Measurements from ENCODE around the gene OR6P1.

OR6P1 gene, protein sequence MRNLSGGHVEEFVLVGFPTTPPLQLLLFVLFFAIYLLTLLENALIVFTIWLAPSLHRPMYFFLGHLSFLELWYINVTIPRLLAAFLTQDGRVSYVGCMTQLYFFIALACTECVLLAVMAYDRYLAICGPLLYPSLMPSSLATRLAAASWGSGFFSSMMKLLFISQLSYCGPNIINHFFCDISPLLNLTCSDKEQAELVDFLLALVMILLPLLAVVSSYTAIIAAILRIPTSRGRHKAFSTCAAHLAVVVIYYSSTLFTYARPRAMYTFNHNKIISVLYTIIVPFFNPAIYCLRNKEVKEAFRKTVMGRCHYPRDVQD

DNA sequence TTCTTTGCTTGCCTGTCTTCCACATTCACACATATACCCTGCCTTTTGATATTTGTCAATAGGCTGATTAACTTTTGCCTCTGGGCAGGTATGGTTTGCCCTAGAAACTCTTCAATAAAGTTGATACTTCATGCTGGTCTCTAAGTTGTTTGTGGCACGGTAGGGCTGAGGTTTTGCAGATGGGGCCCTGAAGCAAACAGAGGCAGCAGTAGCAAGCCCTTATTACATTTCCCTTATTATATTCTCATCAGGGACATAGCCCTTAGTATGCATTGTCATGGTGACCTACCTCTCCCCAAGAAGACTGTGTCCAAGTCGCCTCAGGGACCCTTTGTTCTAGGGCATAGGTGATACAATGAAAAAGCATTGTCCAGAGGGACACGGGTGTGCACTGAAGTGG is at the start of gene OR6P1:
Gene OR6P1, minus strand, starts transcription at position 101 of the 400 bp plus-strand sequence. CDS start 6,976 bp downstream, outside the sequence.
- no peak for DNase-seq (ENCODE audit: low spot score)

DNA sequence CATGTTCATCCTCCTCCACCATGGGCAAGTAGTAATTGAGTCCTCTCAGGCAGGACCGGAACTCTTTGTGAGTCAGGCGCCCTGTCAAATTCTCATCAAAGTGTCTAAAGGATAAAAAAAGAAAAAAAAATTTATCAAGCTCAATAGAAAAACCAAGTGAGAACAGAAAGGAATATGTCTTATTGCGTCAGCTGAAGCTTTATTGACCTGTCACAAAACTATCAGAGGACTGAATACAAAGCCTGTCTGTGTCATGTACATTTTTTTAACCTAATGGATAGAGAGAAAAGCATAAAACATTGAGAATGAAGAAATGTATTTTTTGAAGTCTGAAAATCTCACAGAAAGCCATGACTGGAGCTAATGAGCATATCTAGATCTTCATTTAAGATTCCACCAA is 43.4 kb upstream of the OR6P1 start:
- DNase-seq (ENCODE audit: low spot score): no peak

DNA sequence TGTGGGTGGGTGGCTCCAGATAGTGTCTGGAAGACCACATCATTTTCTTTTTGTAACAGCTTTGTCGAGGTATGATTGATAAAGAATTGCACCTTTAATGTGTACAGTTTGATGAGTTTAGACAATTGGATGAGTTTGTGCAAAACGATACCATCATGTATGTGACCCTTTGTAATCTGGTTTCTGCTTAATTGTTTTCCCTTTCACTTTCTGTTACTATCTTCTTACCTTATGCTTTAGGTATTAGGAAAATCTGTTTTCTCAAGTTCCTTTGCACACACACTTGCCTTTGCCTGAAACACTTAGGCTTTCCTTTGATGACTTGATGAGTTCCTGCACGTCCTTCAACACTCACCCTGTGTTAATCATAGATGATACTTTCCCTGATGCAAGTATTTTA is 41.5 kb upstream of the OR6P1 start:
- DNase-seq (ENCODE audit: low spot score): no peak

DNA sequence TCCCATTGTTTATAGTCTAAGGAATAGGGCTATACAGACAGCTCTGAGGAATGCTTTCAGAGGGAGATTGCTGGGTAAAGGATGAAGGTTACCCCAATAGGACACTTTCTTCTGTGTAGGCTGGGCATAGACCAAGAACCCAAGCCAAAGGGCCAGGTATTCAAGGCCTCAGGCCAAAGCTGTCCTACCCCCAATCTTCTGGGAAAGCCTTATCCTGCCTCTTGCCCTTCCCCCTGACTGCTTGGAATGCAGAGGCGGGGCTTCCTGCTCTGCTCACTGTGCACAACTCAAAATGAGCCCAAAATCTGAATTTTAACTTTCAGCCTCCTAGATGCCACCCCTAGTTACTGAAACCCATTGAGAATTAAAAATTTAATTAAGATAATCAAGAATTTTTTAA is 36.9 kb upstream of the OR6P1 start:
- DNase-seq (ENCODE audit: low spot score): no peak

DNA sequence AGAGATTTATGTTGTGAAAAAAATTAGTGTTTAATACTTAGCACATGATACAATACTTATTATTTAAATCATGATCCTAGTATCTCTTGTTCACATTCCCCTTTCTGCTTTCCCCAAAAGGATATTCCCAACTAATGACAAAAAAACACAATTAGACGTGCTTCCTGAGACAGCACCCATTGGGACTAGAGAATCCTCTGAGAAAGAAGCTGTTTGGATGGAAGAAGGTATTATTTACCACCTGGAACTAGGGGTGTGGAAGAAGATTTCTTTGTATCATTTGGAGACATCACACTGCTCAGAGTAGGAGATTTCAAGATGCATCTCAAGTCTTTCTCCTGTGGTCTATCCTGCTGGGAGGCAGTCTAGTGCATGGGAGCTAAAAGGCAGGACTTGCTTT is 34.6 kb upstream of the OR6P1 start, which contains the start of gene OR10Z1:
Gene OR10Z1, plus strand, starts transcription at position 301 of the 400 bp plus-strand sequence. CDS start 1,171 bp downstream, outside the sequence.
- DNase-seq (ENCODE audit: low spot score): no peak

DNA sequence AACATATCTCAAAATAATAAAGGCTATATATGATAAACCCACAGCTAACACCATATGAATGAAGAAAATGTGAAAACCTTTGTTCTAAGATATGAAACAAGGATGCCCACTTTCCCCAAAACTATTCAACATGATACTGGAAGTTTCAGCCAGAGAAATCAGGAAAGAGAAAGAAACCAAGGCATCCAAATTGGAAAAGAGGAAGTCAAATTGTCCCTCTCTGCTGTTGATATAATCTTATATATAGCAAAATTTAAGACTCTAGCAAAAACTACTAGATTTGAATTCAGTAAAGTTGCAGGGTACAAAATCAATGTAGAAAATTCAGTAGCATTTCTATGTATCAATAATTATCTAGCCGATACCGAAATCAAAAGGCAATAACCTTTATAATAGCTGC is 30.4 kb upstream of the OR6P1 start:
- no peak for DNase-seq (ENCODE audit: low spot score)

DNA sequence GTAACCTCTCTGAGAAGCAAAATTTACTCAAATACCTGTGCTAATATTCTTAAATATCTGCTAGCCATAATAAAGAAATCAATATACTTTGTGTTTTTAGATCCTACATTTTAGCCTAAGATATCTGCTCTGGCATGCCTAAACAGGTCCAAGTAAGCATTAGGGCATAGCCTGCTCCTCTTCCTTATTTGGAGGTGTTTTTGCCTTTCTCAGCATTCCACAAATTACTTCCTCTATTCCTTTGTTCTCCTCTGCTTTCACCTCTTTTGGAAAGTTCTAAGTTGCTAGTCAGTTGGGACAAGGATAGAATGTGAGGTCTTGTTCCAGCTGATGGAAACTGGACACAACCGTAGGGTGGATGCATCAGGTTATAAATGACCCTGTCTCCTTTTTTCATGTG is 16.6 kb upstream of the OR6P1 start:
- no peak for DNase-seq (ENCODE audit: low spot score)

DNA sequence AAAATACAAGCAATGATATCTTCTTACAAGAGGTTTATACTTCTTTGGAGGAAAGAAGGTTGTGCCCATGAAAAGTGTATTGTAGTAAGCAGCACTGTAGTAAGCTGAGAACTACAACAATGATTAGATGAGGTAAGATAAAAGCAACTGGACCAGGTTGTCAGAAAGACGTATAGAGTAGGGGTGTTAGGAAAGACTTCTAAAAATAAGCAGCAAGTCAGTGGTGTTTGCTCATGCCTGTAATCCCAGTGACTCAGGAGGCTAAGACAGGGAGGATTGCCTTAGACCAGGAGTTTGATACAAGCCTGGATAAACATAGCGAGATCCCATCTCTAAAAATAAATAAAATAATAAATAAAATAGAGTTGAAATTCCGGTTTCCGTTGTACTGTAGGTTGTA is 13.6 kb upstream of the OR6P1 start:
- DNase-seq (ENCODE audit: low spot score): no peak

DNA sequence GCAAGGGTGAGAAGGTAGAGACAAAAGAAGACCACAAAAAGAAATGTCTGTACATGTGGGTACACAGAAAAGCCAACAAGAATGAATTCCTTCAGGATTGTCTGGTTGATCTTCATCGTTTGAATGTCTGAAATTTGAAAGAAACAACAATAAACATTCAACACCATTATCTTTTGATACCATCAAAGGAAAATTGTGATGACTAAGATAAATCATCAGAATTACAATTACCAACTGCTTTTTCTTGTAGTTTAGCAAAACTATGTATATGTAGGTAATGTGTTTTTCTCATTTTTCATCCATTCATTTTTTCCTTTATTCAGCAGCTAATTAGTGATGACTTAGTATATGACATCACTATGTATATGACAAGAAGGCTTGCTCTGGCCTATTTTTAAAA is 9.4 kb upstream of the OR6P1 start, which contains the start of gene OR10X1:
Gene OR10X1, minus strand, starts transcription at position 167 of the 400 bp plus-strand sequence. Its CDS starts 0 bp downstream, at position 167.
- no peak for DNase-seq (ENCODE audit: low spot score)

DNA sequence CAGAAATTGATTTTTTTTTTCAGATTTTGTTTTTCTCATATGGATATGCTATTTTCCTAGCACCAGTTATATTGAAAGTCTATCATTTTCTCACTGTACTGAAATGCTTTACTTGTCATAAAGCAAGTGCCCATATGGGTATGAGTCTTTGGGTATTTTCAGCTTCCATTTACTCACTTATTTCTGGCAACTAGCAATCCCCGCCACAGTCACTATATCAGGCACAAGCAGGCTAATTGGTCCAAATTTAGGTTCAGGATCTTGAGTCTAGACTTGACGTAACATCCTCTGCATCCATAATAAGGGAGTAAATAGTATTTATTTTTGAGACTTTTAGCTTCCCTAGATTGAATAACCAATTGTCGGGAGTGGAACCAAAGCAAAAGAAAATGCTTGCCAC is 7.2 kb upstream of the OR6P1 start:
- DNase-seq (ENCODE audit: low spot score): no peak

DNA sequence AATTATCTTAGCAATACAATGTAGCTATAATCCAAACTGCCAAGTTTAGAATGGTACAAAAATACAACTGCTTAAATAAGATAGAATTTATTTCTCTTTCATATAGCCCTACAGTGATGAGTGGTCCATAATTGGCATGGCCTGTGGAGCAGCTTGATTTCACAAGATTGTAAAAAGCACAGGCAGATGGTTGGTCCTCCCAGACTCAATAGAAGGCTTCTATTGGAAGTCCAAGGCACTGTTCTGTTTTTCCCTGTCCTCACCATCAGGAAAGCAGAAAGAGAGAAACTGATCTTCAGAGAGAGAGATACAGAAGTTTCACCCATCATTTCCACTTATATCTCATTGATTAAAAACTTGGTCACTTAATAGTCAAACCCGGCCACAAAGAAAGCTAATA is 1.8 kb upstream of the OR6P1 start:
- no peak for DNase-seq (ENCODE audit: low spot score)

DNA sequence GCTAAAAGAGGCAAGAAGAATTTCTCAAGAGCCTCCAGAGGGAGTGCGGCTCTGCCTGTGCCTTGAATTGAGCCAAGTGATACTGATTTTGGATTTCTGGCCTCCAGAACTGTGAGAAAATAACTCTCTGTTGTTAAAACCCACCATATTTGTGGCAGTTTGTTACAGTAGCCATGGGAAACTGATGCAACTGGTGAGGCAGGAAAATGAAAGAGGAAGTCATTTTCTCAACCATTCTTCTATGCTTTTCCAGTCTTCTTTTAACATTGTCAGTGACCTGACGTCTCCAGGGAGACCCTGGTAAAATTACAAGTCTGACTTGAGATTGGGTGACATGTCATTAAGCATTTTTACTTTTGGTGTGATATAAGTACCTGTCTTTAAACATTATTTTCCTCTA is 5.8 kb downstream of the OR6P1 start:
- DNase-seq (ENCODE audit: low spot score): no peak

DNA sequence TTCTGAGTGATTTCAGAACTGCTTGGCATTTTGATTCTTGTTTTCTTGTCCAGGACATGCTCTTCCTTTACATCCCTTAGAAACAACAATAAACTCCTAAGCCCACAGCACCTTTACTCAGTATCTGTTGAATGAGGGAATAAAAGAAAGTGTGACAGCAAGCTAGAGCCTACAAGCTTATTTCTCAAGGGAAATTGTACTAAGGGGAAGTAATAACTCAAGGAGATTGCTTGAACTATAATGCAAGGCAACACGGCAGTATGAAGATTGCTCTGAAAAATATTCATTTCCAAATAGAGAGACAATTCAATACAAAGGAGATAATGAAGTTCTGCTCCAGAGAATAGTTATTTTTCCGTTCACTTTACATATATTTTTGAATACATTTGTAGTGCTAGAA is 6.5 kb downstream of the OR6P1 start:
- no peak for DNase-seq (ENCODE audit: low spot score)

DNA sequence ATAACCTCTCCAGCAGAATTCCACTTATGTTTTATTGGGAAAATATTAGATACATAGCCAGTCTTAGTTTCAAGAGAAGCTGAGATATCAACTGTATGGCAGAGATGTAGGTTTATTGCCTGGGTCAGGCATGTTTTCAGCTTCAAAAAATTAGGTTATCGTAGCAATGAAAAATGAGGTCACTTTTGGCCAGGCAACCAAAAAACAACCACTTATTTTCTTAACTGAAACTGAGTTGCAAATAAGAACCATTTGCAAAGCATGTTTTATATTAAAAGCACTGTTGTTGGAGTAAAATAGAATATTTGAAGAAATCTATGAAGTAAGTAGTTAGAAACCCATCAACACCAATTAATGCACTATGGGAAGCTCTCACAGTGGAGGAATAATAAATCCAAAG is 10.7 kb downstream of the OR6P1 start:
- DNase-seq (ENCODE audit: low spot score): no peak

DNA sequence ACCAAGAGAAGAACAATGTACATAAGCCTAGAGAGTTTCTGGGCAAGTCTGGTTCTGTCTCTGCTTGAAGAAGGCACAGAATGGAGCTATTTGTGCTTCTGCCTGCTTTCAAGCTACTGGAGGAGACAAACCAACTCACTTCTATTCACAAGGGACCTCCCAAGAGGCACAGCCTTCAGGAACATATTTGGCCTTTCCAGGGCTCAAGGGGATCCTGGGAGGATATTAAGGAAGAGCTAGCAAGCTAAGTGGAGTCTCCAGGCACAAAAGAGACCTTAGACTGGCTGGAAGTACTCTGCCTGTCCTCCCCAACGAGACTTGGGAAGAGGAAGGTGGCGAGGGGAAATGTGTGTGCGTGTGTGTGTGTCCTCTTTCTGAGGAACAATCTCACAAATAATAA is 16.0 kb downstream of the OR6P1 start, which contains the start of gene OR6Y1:
Gene OR6Y1, minus strand, starts transcription at position 54 of the 400 bp plus-strand sequence. CDS start 6,300 bp downstream, outside the sequence.
- no peak for DNase-seq (ENCODE audit: low spot score)

DNA sequence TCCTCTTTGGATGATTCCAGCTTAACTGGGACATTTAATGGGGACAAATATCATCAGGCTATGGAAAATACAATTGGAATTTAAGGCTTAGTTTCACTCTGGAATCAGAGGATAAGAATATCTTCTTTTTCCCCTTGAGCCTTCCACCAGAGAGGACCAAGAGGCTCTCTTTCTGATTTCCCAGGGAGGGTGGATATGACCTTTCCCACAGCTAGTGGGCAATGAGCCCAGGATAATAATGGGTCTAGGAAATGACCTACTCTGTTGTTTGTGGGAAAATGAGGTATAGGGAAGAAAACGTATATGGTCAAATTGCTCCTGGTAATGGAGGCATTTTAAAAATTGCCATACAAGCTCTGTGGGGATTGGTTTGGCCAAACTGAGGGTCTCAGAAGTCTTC is 18.1 kb downstream of the OR6P1 start:
- DNase-seq (ENCODE audit: low spot score): no peak

DNA sequence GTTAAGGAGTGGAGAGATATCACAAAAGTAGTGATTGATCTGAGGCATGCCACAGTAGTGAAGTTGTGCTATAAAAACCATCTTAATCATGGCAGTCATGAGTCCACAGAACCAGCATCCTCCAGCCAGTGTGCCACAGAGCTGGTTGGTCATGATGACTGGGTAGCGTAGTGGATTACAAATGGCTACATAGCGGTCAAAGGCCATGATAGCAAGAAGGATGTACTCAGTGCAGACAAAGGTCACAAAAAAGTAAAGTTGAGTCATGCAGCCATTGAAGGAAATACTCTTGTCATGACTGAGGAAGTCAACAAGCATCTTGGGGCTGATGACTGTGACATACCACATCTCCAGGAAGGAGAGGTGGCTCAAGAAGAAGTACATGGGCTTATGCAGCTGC is 22.8 kb downstream of the OR6P1 start:
- no peak for DNase-seq (ENCODE audit: low spot score)

DNA sequence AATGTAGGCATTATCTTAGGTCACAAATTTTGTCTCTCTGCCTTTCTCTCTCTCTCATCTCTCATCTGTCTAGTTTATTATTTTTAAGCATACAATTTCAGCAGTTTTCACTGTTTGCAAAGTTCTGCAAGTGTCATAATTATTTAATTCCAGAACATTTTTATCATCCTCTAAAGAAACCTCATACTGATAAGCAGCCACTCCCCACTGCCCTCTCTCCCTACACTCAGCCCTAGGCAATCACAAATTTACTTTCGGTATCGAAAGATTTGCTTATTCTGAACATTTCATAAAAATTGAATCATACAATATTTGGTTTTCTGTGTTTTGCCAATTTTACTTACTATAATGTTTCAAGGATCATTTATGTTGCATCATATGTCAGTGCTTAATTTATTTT is 32.8 kb downstream of the OR6P1 start:
- DNase-seq (ENCODE audit: low spot score): no peak

DNA sequence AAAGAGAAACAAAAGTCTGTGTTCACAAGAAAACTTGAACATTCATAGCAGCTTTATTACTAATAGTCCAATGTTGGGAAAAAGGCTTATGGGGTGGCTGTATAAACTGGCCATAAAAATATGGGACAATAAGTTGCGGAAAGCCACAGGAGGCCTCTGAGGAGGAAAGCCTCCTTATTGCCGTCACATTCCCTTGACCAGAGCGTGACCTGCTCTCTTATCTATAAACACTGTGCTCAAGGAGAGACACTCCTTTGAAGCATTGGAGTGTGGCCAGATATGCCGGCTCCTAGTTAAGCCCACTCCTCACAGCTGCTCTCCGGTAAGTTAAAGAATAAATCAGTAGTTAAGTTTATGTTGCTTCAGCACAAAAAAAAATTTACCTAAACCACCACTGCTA is 35.9 kb downstream of the OR6P1 start:
- no peak for DNase-seq (ENCODE audit: low spot score)

DNA sequence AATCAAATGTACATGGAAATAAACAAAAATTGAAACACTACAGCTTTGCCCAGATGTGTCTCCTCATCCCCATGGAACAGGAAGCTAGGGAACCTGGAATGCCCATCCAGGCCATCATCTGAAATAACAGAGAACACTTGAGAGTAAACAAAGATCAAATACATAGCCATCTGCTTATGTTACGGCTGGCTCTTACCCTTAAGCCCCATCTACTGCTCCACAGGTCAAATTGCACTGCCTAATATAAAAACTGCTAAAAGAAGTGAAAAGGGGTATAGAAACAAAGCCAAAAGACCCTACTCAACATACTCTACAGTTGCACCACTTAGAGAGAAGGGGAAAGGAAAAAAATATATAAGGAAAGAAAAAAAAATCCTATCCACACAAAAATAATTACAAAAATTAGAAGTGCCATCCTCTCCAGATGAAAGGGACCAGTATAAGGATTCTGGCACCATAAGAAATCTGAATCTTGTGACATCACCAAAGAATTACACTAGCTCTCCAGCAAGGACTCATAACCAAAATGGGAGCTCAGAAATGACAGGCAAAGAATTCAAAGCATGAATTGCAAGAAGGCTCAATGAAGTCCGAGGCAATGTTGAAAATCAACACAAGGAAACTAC is 43.1 kb downstream of the OR6P1 start:
- DNase-seq (ENCODE audit: low spot score): peak; percentile 6

DNA sequence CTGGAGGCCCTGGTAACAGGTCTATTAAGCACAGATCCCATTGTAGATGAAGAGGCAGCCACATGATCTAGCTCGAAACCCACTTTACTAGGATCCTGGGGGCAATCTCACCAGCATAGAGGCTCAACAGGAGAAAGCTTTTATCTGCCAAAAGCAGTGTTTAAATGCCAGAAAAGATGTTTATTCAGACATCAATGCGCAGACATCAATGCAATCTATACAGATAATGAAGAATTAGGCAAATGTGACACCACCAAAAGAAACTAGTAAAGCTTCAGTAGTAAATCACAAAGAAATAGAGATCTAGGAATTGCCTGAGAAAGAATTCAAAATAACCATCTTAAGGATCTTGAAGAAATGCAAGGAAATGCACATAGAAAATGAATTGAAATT is 48.7 kb downstream of the OR6P1 start:
- DNase-seq (ENCODE audit: low spot score): no peak

DNA sequence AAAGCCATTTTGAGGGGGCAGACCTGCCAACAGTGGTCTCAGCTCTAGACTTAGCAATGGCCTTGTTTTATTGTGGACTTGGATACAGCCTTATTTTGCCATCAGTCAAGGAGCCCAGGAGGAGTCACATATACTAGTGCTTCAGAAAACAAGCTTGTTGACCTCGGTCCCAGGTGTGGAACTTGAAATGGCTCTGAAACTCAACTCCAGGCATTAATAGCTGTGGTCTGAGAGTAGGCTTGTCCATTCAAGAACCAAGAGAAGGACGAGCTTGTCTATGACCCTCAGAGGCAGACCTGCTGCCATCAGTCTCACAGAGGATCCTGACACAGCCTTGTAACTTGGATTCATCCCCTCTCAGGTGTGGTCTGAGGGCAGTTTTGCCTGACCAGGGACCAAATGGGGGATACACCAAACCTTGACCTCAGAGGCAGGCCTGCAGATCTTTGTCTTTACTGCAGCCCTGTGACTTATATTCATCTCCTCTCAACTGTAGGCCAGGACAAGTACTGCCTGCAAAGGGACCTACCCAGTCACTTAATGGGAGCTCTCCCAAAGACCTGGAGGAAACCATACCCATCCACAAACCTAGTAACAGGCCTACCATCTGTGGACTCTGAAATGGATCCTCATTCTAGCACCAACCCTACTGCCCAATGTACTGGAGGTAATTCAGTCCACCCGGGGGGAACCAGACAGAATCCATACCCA is 49.3 kb downstream of the OR6P1 start:
- DNase-seq (ENCODE audit: low spot score): no peak

DNA sequence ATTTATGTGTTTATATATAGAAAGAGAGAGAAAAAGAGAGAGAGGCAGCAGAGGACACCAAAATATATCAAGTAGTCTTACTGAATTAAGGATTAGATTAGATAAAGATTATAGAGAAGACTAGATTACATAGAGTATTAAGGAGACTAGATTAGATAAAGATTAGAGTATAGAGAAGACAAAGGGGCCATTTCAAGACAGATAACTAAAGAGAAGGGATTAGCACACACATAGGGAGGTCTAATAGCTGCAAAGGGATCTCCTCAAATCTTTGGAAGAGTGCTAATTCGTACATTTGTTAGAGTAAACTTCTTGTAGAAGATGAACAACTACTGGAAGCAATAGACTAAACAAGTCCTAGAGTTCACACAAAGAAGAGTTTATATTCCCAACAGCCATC is 50.4 kb downstream of the OR6P1 start:
- no peak for DNase-seq (ENCODE audit: low spot score)
